ENCODE results near the gene ZNF429. TPM values are rescaled to one million over a fixed set of nuclear protein-coding genes. Genes with fewer than 3 reads are reported as not detected.
A peak's percentile ranks its signal among the peaks of the same experiment; 100 is the strongest.
"Not testable (repeated sequence)": the region's sequence is repeated elsewhere in the genome, so short reads cannot be mapped to it uniquely, and the experiment has no call there.

ZNF429 gene
- total RNA-seq, 2 experiments from 2014 or later: 13.3 to 15.5 TPM

DNA sequence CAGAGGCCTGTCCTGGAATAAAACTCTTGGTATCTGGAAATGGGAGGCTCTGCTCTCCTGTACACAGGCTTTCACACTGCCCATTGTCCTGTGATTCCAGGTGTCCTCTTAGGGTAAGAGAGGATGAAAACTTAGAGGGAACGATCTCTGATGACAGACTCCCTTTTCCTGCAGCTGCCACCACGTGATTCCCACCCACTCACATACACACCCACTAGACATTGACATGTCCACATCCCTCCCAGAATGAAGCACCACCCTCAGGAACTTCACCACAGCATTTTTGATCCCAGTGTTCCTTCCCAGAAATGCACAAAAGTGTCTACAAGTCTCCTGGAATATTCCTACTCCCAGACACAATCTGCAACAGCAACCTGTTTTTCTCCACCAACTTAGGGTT, 8.2 kb downstream of the ZNF429 start:
- no peak overlapping the region for H3K27ac Mint-ChIP-seq
- peaks cover 57% of the 10 kb centered on the region for H3K36me3 Mint-ChIP-seq (ENCODE audit: low read depth)
- peaks cover 27% of the 10 kb centered on the region for H3K4me1 Mint-ChIP-seq
- POLR2A ChIA-PET: interaction anchor here (0.7 kb wide), 1 partner anchor 483 kb away, joined by 3 read pairs; no protein-coding TSS in a partner anchor
- CTCF ChIA-PET: interaction anchor here (0.6 kb wide), 1 partner anchor 117 kb away, joined by 3 read pairs; the partner anchor contains the start of gene ZNF493
- H3K27me3 Mint-ChIP-seq: no peaks in the 10 kb centered on the region
- ATAC-seq: no peak
- intact Hi-C loops (cut with DNase I, micrococcal nuclease): no loop called here
- DNase-seq: no peak
- H3K9me3 Mint-ChIP-seq (ENCODE audit: low read depth): peaks cover 20% of the 10 kb centered on the region
- H3K4me3 Mint-ChIP-seq: no peak overlapping the region

DNA sequence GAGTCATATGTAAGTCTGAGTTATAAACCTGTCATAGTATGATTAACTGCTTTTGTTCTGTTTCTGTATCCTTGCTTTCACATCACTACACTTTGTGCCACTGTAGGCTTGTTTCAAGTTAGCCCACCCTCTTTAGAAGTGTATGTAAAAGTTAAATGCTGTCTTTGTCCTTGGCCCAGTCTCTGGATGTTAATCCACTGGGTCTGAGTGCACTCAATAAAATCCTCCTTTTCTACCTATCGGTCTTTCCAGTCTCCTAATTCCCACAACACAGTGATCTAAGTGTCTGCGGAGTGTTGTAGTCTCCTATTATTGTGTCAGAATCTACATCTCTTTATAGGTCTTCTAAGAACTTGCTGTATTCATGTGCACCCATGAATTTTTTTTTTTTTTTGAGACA, 14.1 kb downstream of the ZNF429 start:
- Mint-ChIP-seq H3K9me3 (ENCODE audit: low read depth) (peaks cover 37% of the 10 kb centered on the region), H3K4me1 (peaks cover 12% of the 10 kb centered on the region), H3K36me3 (ENCODE audit: low read depth) (peaks cover 75% of the 10 kb centered on the region), H3K4me3 (no peak overlapping the region), H3K27ac (no peak overlapping the region), H3K27me3 (no peaks in the 10 kb centered on the region)
- CTCF ChIA-PET: no interaction called here
- intact Hi-C loops (cut with DNase I, micrococcal nuclease): no loop called here
- ATAC-seq (no peak), DNase-seq (no peak)
- POLR2A ChIA-PET: no interaction called here

DNA sequence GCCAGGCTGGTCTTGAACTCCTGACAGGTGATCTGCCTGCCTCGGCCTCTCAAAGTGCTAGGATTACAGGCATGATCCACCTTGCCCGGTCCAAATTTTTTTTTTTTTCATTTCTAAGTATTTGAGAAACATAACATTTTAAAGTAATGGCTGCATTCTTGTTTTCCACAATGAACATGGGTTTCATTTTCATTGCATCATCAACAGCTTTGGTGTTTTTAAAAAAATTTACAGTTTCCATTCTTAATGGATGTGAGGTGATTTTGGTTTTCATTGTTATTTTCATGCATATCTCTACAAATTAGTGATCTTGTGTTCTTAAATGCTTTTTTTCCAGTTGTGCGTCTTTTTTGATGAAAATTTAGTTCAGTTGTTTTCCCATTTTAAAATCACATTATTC, 27.5 kb downstream of the ZNF429 start:
- intact Hi-C loops (cut with DNase I, micrococcal nuclease): loop anchor here in 1 of 2 experiments (5.0 kb wide), 1 partner anchor 731 kb away; no protein-coding TSS in a partner anchor
- CTCF ChIA-PET: no interaction called here
- DNase-seq (no peak), ATAC-seq (no peak)
- H3K27ac Mint-ChIP-seq: no peak overlapping the region
- H3K27me3 Mint-ChIP-seq: no peaks in the 10 kb centered on the region
- no peak overlapping the region for H3K4me3 Mint-ChIP-seq
- peaks cover 28% of the 10 kb centered on the region for H3K9me3 Mint-ChIP-seq (ENCODE audit: low read depth)
- no peaks in the 10 kb centered on the region for H3K4me1 Mint-ChIP-seq
- H3K36me3 Mint-ChIP-seq (ENCODE audit: low read depth): peaks cover 79% of the 10 kb centered on the region
- POLR2A ChIA-PET: no interaction called here

DNA sequence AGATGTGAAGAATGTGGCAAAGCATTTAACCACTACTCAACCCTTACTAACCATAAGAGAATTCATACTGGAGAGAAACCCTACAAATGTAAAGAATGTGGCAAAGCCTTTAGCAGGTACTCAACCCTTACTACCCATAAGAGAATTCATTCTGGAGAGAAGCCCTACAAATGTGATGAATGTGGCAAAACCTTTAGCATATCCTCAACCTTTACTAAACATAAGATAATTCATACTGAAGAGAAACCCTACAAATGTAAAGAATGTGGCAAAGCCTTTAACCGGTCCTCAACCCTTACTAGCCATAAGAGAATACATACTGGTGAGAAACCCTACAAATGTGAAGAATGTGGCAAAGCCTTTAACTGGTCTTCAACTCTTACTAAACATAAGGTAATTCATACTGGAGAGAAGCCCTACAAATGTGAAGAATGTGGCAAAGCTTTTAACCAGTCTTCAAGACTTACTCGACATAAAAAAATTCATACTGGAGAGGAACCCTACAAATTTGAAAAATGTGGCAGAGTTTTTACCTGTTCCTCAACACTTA, 31.4 kb downstream of the ZNF429 start:
- CTCF ChIA-PET; POLR2A ChIA-PET; DNase-seq; H3K4me3 Mint-ChIP-seq; ATAC-seq; H3K4me1 Mint-ChIP-seq; intact Hi-C loops (cut with DNase I, micrococcal nuclease); H3K27ac Mint-ChIP-seq; H3K27me3 Mint-ChIP-seq: not testable (repeated sequence)
- H3K36me3 Mint-ChIP-seq (ENCODE audit: low read depth): peaks cover 63% of the 10 kb centered on the region
- peaks cover 33% of the 10 kb centered on the region for H3K9me3 Mint-ChIP-seq (ENCODE audit: low read depth)

DNA sequence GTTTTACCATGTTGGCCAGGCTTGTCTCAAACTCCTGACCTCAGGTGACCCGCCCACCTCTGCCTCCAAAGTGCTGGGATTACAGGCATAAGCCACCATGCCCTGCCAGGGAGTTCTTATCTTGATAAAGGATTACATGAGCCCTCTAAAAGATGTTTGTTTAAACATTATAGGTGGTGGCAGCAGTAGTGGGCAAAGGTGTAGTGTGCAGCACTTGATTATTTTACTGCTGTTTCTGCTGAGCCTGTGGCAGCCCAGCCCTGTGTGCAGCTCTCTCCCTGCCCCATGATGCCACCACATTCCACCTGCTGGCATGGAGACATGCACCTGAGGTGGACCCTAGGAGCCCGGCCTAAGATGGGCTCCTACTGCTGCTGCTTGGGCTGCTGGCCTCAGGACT, 54.0 kb downstream of the ZNF429 start:
- peaks cover 76% of the 10 kb centered on the region for H3K36me3 Mint-ChIP-seq (ENCODE audit: low read depth)

DNA sequence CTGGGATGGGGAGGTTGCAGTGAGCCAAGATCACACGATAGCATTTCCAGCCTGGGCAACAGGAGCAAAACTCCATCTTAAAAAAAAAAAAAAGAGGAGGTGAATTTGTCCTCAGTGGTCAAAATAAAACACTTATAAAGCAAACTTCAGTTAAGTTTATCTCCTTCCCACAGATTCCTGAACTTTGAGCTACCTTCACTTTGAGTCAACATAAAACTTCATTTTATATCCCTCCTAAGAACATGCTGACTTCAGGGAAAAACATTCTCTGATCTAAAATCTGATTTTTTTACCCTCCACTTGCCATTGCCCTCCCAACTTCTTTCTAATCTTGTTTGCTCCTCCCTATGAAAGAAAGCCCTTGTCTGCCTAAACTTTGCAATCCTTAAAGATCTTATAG, 59.0 kb downstream of the ZNF429 start:
- intact Hi-C loops (cut with DNase I, micrococcal nuclease): loop anchor here (10.0 kb wide), 2 partner anchors 240 to 1070 kb away; partner anchors contain the start of genes ZNF492 (in 1 of the 2) and ZNF708 (in 1 of the 2)
- H3K4me1 Mint-ChIP-seq: peaks cover 24% of the 10 kb centered on the region
- POLR2A ChIA-PET: no interaction called here
- ATAC-seq (no peak), DNase-seq (no peak)
- no peak overlapping the region for H3K4me3 Mint-ChIP-seq
- no peak overlapping the region for H3K27ac Mint-ChIP-seq
- peaks cover 5% of the 10 kb centered on the region for H3K9me3 Mint-ChIP-seq (ENCODE audit: low read depth)
- CTCF ChIA-PET: interaction anchor here (0.6 to 1.0 kb wide), 4 partner anchors 54 to 449 kb away, joined by 3 to 5 read pairs (median 4); no protein-coding TSS in a partner anchor
- no peaks in the 10 kb centered on the region for H3K27me3 Mint-ChIP-seq
- peaks cover 57% of the 10 kb centered on the region for H3K36me3 Mint-ChIP-seq (ENCODE audit: low read depth)

More for the DNA sequence above, 54.0 kb downstream of the ZNF429 start:
- no peak for ATAC-seq
- peaks cover 14% of the 10 kb centered on the region for H3K9me3 Mint-ChIP-seq (ENCODE audit: low read depth)
- H3K27me3 Mint-ChIP-seq: no peaks in the 10 kb centered on the region
- POLR2A ChIA-PET: no interaction called here
- no peak overlapping the region for H3K4me3 Mint-ChIP-seq
- CTCF ChIA-PET: interaction anchor here (0.6 kb wide), 1 partner anchor 50 kb away, joined by 3 read pairs; no protein-coding TSS in a partner anchor
- no peak overlapping the region for H3K27ac Mint-ChIP-seq
- H3K4me1 Mint-ChIP-seq: peaks cover under 1% of the 10 kb centered on the region
- intact Hi-C loops (cut with DNase I, micrococcal nuclease): no loop called here
- DNase-seq: no peak

DNA sequence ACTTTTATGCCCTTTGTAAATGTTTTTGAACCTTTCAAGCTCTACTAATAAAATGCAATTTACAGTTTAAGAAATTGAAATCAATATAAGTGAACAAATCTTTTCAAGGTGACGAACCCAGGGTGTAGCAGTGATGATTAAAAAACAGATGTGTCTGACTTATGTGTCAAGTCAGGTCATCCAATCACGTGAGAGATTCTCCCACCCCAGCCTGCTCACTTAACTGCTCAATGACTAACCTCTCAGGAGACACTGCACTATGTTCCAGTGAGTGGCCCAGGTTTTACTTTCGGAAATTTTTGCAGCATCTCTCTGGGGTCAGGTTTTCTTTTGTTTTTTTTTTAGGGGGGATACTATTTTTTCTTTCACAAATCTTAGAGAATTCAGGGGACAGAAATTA, 60.7 kb downstream of the ZNF429 start:
- Mint-ChIP-seq H3K4me1 (peaks cover 24% of the 10 kb centered on the region), H3K4me3 (no peak overlapping the region), H3K9me3 (ENCODE audit: low read depth) (peaks cover 3% of the 10 kb centered on the region), H3K27ac (peak overlapping the region; percentile 55), H3K27me3 (no peaks in the 10 kb centered on the region), H3K36me3 (ENCODE audit: low read depth) (peaks cover 46% of the 10 kb centered on the region)
- intact Hi-C loops (cut with DNase I, micrococcal nuclease): loop anchor here (5.0 to 10.0 kb wide), 4 partner anchors 201 to 1749 kb away; partner anchors contain the start of genes ZNF100 (in 1 of the 2), ZNF492 (in 1 of the 2) and ZNF708 (in 1 of the 2)
- DNase-seq (peak; percentile 47), ATAC-seq (peak; percentile 24)
- ChIA-PET POLR2A (no interaction called here), CTCF (no interaction called here)

DNA sequence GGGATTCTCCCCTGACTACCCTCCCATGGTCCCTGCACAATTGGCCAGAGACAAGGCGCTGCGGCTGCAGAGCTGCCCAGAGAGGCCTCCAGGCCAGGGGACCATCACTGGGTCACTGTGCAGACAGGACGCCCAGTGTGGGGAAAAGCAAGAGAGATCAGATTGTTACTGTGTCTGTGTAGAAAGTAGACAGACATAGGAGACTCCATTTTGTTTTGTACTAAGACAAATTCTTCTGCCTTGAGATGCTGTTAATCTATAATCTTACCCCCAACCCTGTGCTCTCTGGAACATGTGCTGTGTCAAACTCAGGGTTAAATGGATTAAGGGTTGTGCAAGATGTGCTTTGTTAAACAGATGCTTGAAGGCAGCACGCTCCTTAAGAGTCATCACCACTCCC, 62.4 kb downstream of the ZNF429 start:
- intact Hi-C loops (cut with DNase I, micrococcal nuclease): loop anchor here (5.0 to 10.0 kb wide), 4 partner anchors 199 to 1751 kb away; partner anchors contain the start of genes ZNF100 (in 1 of the 2), ZNF492 (in 1 of the 2) and ZNF708 (in 1 of the 2)
- POLR2A ChIA-PET; ATAC-seq; DNase-seq; CTCF ChIA-PET; H3K27me3 Mint-ChIP-seq; H3K9me3 Mint-ChIP-seq (ENCODE audit: low read depth): not testable (repeated sequence)
- Mint-ChIP-seq H3K27ac (peak overlapping the region; percentile 70), H3K36me3 (ENCODE audit: low read depth) (peaks cover 35% of the 10 kb centered on the region), H3K4me1 (peaks cover 24% of the 10 kb centered on the region), H3K4me3 (peak overlapping the region; percentile 86)

DNA sequence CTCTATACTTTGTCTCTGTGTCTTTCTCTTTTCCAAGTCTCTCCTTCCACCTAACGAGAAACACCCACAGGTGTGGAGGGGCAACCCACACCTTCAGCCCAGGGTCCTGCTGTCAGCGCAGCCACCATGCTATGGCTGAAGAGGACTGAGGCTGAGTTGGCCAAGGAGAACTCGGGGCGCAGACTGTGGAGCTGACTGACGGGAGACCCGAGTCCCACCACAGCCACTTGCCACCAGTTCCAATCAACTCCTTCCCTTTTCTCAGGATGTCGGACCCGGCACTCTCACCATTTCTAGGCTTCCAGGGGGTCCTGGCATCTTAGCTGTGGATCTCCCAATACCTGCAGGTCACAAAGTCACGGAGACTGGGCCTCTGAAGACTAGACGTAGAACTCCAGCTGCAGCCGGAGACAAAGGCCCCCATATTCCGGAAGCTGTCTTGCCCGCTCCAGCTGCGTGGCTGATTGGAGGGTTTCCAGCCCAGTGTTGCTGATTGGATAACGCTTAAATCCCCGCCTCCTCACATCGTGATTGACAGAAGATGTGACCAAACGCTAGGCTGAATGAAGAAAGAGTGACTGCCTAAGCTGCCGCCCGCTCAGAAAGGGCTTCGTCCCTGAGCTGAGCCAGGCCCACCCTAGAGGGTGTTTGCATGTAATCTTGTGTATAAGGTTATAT, 63.6 kb downstream of the ZNF429 start:
- DNase-seq: peak; percentile 92
- Mint-ChIP-seq H3K9me3 (ENCODE audit: low read depth) (peaks cover 6% of the 10 kb centered on the region), H3K27me3 (no peaks in the 10 kb centered on the region), H3K4me1 (peaks cover 29% of the 10 kb centered on the region), H3K36me3 (ENCODE audit: low read depth) (peaks cover 23% of the 10 kb centered on the region), H3K4me3 (peak overlapping the region; percentile 86), H3K27ac (peak overlapping the region; percentile 100)
- peak; percentile 97 for ATAC-seq
- ChIA-PET CTCF (interaction anchor here (0.6 to 2.4 kb wide), 4 partner anchors 11 to 921 kb away, joined by 3 to 15 read pairs (median 4); partner anchors contain the start of gene ZNF429), POLR2A (interaction anchor here (0.6 to 1.1 kb wide), 6 partner anchors 17 to 283 kb away, joined by 3 to 6 read pairs (median 3); partner anchors contain the start of genes ZNF100 and ZNF429)
- intact Hi-C loops (cut with DNase I, micrococcal nuclease): loop anchor here (1.0 to 10.0 kb wide), 7 partner anchors 64 to 1752 kb away; partner anchors contain the start of genes ZNF429 (in 2 of the 2), ZNF100 (in 1 of the 2), ZNF43 (in 1 of the 2) and ZNF492 (in 1 of the 2)

DNA sequence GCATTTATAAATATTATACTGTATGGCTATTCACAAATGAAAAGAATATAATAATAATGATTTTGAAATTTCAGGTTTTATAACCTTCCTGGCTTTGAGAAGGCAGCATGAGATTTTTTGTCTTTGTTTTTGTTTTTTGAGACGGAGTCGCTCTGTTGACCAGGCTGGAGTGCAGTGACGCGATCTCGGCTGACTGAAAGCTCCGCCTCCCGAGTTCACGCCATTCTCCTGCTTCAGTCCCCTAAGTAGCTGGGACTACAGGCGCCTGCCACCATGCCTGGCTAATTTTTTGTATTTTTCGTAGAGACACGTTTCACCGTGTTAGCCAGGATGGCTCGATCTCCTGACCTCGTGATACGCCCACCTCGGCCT, 64.1 kb downstream of the ZNF429 start:
- DNase-seq (peak; percentile 82), ATAC-seq (peak; percentile 59)
- H3K36me3 Mint-ChIP-seq (ENCODE audit: low read depth): peaks cover 19% of the 10 kb centered on the region
- intact Hi-C loops (cut with DNase I, micrococcal nuclease): loop anchor here (1.0 to 10.0 kb wide), 7 partner anchors 64 to 1752 kb away; partner anchors contain the start of genes ZNF429 (in 2 of the 2), ZNF100 (in 1 of the 2), ZNF43 (in 1 of the 2) and ZNF492 (in 1 of the 2)
- H3K4me1 Mint-ChIP-seq: peaks cover 32% of the 10 kb centered on the region
- CTCF ChIA-PET: interaction anchor here (0.6 to 2.4 kb wide), 4 partner anchors 10 to 921 kb away, joined by 3 to 15 read pairs (median 4); partner anchors contain the start of gene ZNF429
- peak overlapping the region; percentile 86 for H3K4me3 Mint-ChIP-seq
- no peaks in the 10 kb centered on the region for H3K27me3 Mint-ChIP-seq
- POLR2A ChIA-PET: interaction anchor here (0.6 to 1.1 kb wide), 6 partner anchors 17 to 283 kb away, joined by 3 to 6 read pairs (median 3); partner anchors contain the start of genes ZNF100 and ZNF429
- H3K27ac Mint-ChIP-seq: peak overlapping the region; percentile 93
- peaks cover 7% of the 10 kb centered on the region for H3K9me3 Mint-ChIP-seq (ENCODE audit: low read depth)

DNA sequence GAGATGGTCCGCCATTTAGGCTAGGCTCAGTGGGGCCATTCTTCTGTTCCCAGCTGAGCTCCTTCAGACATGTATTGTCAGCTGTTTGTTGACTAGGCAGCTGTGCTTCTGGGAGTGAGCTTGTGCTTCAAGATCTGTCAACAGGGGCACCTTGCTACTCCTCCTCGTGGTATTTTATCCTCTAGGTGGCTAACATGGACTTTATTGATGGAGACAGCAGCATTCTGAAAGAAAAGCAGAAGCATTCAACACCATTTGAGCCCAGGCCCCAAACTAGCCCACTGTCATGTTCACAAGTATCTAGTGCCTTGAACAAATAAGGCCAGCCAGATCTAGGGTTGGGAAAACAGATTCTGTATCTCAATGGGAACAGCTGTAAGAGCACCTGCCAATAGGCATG, 65.9 kb downstream of the ZNF429 start:
- Mint-ChIP-seq H3K4me1 (peaks cover 25% of the 10 kb centered on the region), H3K27ac (no peak overlapping the region), H3K9me3 (ENCODE audit: low read depth) (peaks cover 8% of the 10 kb centered on the region), H3K4me3 (no peak overlapping the region), H3K36me3 (ENCODE audit: low read depth) (peaks cover 12% of the 10 kb centered on the region), H3K27me3 (no peaks in the 10 kb centered on the region)
- CTCF ChIA-PET: no interaction called here
- intact Hi-C loops (cut with DNase I, micrococcal nuclease): no loop called here
- ATAC-seq (no peak), DNase-seq (no peak)
- POLR2A ChIA-PET: no interaction called here

Measured in activated CD4-positive, alpha-beta T cell treated with anti-CD3 and anti-CD28 coated beads for 36 hours (primary cell).